Vagina (tissue), 2 donors: Measurements from ENCODE around the gene CD109. TPM values are rescaled to one million over a fixed set of nuclear protein-coding genes. Genes with fewer than 3 reads are reported as not detected.
"Not testable (repeated sequence)": the region's sequence is repeated elsewhere in the genome, so short reads cannot be mapped to it uniquely, and the experiment has no call there.

ENCODE experiments used
- DNase-seq, 2 donors: peaks; one replicate each; pipeline ENCODE4 v3.0.0-alpha.2; 2017; ENCODE audit errors: extremely low spot score in 2 of 2
- H3K27ac ChIP-seq: fragments of 200-600 bp; sonication (generic); one replicate; pipeline ENCODE4 v1.5.1; 2019
- H3K27me3 ChIP-seq: fragments of 200-600 bp; sonication (generic); one replicate; pipeline ENCODE4 v1.5.1; 2019
- H3K36me3 ChIP-seq, 2 donors: fragments of 200-600 bp; sonication (generic); one replicate each; pipeline ENCODE4 v1.5.1; 2017 to 2019
- H3K4me1 ChIP-seq: fragments of 200-600 bp; sonication (generic); one replicate; pipeline ENCODE4 v1.5.1; 2019
- H3K4me3 ChIP-seq, 2 donors: fragments of 200-600 bp; sonication (generic); 1 replicate in 1 of 2; 2 replicates in 1 of 2; pipeline ENCODE4 v1.5.1; 2016 to 2019
- H3K9me3 ChIP-seq: fragments of 200-600 bp; sonication (generic); one replicate; pipeline ENCODE4 v1.5.1; 2019
- CTCF ChIP-seq, 3 experiments: fragments of 450-650 bp in 2 of 3; fragments of 200-600 bp in 1 of 3; sonication (generic) in 1 of 3; IDR thresholded peaks; one replicate each; pipeline ENCODE4 v1.5.1; 2017 to 2019; ENCODE audit warnings: antibody characterized with exemption in 3 of 3, mild to moderate bottlenecking in 2 of 3, moderate library complexity in 2 of 3
- POLR2A ChIP-seq, 2 donors: fragments of 450-650 bp; IDR thresholded peaks; one replicate each; pipeline ENCODE4 v1.6.1; 2017; ENCODE audit warnings: antibody characterized with exemption in 2 of 2, mild to moderate bottlenecking in 2 of 2, moderate library complexity in 2 of 2
- POLR2AphosphoS5 ChIP-seq, 2 donors: sonication (generic); formaldehyde crosslinking; IDR thresholded peaks; one replicate each; pipeline ENCODE4 v1.9.0; 2017; ENCODE audit warnings: antibody characterized with exemption in 2 of 2, mild to moderate bottlenecking in 2 of 2, low read depth in 1 of 2; ENCODE audit not compliant: insufficient read depth in 1 of 2
- intact Hi-C: fragments of 100-400 bp; cut with DNase I; formaldehyde crosslinking; loops from one replicate; pipeline ENCODE4 v1.15.1; 2023
- total RNA-seq: library from RNA; depleted of rRNA; stranded (reverse); fragments of >200 nt; gene quantifications from one replicate; pipeline ENCODE4 v1.2.3, GENCODE V29; 2016

CD109 gene
- total RNA-seq, 1 donor from 2014 or later: 29.0 TPM

- H3K4me3 ChIP-seq: no peak overlapping the region
- no peaks in the 10 kb centered on the region for H3K9me3 ChIP-seq
- TF ChIP-seq CTCF (IDR thresholded peaks at IDR 0.05) (peak; percentile 55 to 82 (median 72)), POLR2A (IDR thresholded peaks at IDR 0.05) (no peak), POLR2AphosphoS5 (IDR thresholded peaks at IDR 0.05; ENCODE audit: insufficient read depth in 1 of 2, low read depth in 1 of 2) (peak in 1 of 2 donors; percentile 12)
- no peaks in the 10 kb centered on the region for H3K36me3 ChIP-seq
- no peaks in the 10 kb centered on the region for H3K27me3 ChIP-seq
- no peak for DNase-seq
- H3K27ac ChIP-seq: no peak overlapping the region
- intact Hi-C loops: loop anchor here (10.0 kb wide), 1 partner anchor 59 kb away; no protein-coding TSS in a partner anchor
- H3K4me1 ChIP-seq: no peaks in the 10 kb centered on the region
These were observed 20.4 kb upstream of the CD109 start for GRCh38 chr6:73675466-73676098.

- no peaks in the 10 kb centered on the region for H3K4me1 ChIP-seq
- intact Hi-C loops: loop anchor here (10.0 kb wide), 1 partner anchor 56 kb away; no protein-coding TSS in a partner anchor
- no peak overlapping the region for H3K4me3 ChIP-seq
- DNase-seq: no peak
- no peaks in the 10 kb centered on the region for H3K36me3 ChIP-seq
- no peaks in the 10 kb centered on the region for H3K9me3 ChIP-seq
- H3K27ac ChIP-seq: no peak overlapping the region
- H3K27me3 ChIP-seq: no peaks in the 10 kb centered on the region
- no peak for TF ChIP-seq POLR2AphosphoS5 (IDR thresholded peaks at IDR 0.05; ENCODE audit: insufficient read depth in 1 of 2, low read depth in 1 of 2)
- TF ChIP-seq POLR2A (IDR thresholded peaks at IDR 0.05): no peak
- TF ChIP-seq CTCF (IDR thresholded peaks at IDR 0.05): no peak
These were observed 17.0 kb upstream of the CD109 start for GRCh38 chr6:73679009-73679408.

- not testable (repeated sequence) for DNase-seq, H3K27ac ChIP-seq, H3K4me1 ChIP-seq, H3K4me3 ChIP-seq, H3K9me3 ChIP-seq, H3K36me3 ChIP-seq, H3K27me3 ChIP-seq
- intact Hi-C loops: loop anchor here (10.0 kb wide), 1 partner anchor 55 kb away; no protein-coding TSS in a partner anchor
These were observed 16.2 kb upstream of the CD109 start for GRCh38 chr6:73679846-73680245.

- Histone ChIP-seq H3K27ac (no peak overlapping the region), H3K4me3 (no peak overlapping the region), H3K36me3 (no peaks in the 10 kb centered on the region), H3K4me1 (no peaks in the 10 kb centered on the region), H3K9me3 (no peaks in the 10 kb centered on the region), H3K27me3 (no peaks in the 10 kb centered on the region)
- TF ChIP-seq CTCF (IDR thresholded peaks at IDR 0.05) (no peak), POLR2A (IDR thresholded peaks at IDR 0.05) (no peak), POLR2AphosphoS5 (IDR thresholded peaks at IDR 0.05; ENCODE audit: insufficient read depth in 1 of 2, low read depth in 1 of 2) (no peak)
- intact Hi-C loops: no loop called here
- no peak for DNase-seq
These were observed 15.6 kb upstream of the CD109 start for GRCh38 chr6:73680289-73680918.

GRCh38 chr6:73683574-73683973 lies 12.4 kb upstream of the CD109 start:
- H3K9me3 ChIP-seq, H3K4me1 ChIP-seq, H3K27me3 ChIP-seq, H3K36me3 ChIP-seq, H3K4me3 ChIP-seq, intact Hi-C loops, DNase-seq, H3K27ac ChIP-seq: not testable (repeated sequence)

- intact Hi-C loops: no loop called here
- TF ChIP-seq POLR2AphosphoS5 (IDR thresholded peaks at IDR 0.05; ENCODE audit: insufficient read depth in 1 of 2, low read depth in 1 of 2): no peak
- TF ChIP-seq CTCF (IDR thresholded peaks at IDR 0.05): no peak
- TF ChIP-seq POLR2A (IDR thresholded peaks at IDR 0.05): no peak
- Histone ChIP-seq H3K4me3 (no peak overlapping the region), H3K27ac (no peak overlapping the region), H3K4me1 (no peaks in the 10 kb centered on the region), H3K36me3 (no peaks in the 10 kb centered on the region), H3K27me3 (no peaks in the 10 kb centered on the region), H3K9me3 (no peaks in the 10 kb centered on the region)
- DNase-seq: no peak
These were observed 7.7 kb upstream of the CD109 start for GRCh38 chr6:73688351-73688750.
